AG10803 (cell line): Measurements from ENCODE around the gene ACTBL2.
A peak's percentile ranks its signal among the peaks of the same experiment; 100 is the strongest.
"Not testable (repeated sequence)": the region's sequence is repeated elsewhere in the genome, so short reads cannot be mapped to it uniquely, and the experiment has no call there.

Experiments
- DNase-seq: peaks from one replicate; pipeline ENCODE4 v3.0.0; 2010; ENCODE audit warnings: low read depth
- H3K4me3 ChIP-seq: 2 replicates; pipeline ENCODE4 v1.5.1; 2011; ENCODE audit warnings: mild to moderate bottlenecking, low read length, control low read depth
- CTCF ChIP-seq: conservative IDR thresholded peaks from 2 replicates; pipeline ENCODE4 v1.5.1; 2011; ENCODE audit warnings: mild to moderate bottlenecking, low read length, control low read depth, inconsistent platforms

ACTBL2 gene

DNA sequence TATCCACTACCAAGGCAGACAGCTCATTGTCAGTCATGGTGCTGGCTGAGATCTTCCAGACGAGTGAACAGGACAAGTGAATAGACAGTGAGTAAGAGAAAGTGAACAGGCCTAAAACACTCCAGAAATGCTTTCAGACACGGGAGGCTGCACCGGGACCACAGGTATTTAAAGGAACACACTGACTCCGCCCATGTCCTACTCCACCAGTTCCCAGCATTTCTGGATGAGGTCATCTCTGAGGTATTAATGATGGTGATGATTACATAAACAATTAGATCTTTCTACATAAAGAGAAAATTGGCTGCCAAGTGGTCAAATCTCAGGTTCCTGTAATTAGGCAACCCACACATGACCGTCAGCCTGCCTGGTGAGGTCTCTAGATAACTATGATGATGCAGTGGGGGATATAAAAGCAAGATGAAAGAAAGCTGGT is at the start of gene ACTBL2:
Gene ACTBL2 (minus strand): TSS at position 141 of the 436 bp plus-strand sequence. CDS start 104 bp downstream, at position 37.
- peak; percentile 77 for DNase-seq
- H3K4me3 ChIP-seq: no peak within 1 kb of the TSS
- TF ChIP-seq CTCF: no peak

DNA sequence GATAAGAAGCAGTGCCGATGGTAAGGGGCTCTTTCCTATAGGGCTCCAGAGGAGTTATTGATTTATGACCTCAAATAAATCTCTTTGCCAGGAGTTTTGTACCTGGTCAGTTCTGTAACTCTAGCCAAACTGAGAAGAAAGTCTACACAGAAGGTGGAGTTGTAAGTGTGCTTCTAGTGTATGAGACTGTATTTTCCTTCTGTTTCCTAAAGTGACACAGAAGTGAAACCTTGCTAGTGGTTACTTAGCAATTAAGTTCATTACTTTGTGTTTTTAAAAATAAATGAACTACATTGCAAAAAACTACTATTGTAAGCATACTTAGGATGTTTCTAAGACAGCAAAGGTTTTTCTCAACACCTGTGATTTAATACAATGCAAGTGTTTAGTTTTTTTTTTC is 48.7 kb upstream of the ACTBL2 start:
- no peak overlapping the region for H3K4me3 ChIP-seq
- no peak for DNase-seq
- TF ChIP-seq CTCF: no peak

GRCh38 chr5:57529864-57530263 is 47.3 kb upstream of the ACTBL2 start:
- no peak for TF ChIP-seq CTCF
- no peak overlapping the region for H3K4me3 ChIP-seq
- DNase-seq: no peak

DNA sequence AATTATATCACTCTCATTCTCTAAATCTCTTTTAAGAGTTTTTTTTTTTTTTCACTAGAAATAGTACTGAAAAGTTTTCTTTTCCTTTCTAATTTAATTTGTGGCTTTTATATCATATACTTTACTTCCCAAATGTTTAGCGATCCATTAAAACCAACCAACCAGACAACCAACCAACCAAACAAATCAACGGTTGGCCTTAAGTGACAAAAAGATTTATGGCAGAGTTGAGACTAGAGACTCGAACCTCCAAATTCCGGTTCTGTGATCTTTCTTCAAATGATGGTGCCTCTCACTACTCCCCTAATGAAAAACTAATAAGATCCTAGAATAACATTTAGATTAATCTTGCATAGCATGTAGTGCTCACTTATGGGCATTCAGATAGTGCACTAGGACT is 45.3 kb upstream of the ACTBL2 start:
- H3K4me3 ChIP-seq: no peak overlapping the region
- no peak for DNase-seq

DNA sequence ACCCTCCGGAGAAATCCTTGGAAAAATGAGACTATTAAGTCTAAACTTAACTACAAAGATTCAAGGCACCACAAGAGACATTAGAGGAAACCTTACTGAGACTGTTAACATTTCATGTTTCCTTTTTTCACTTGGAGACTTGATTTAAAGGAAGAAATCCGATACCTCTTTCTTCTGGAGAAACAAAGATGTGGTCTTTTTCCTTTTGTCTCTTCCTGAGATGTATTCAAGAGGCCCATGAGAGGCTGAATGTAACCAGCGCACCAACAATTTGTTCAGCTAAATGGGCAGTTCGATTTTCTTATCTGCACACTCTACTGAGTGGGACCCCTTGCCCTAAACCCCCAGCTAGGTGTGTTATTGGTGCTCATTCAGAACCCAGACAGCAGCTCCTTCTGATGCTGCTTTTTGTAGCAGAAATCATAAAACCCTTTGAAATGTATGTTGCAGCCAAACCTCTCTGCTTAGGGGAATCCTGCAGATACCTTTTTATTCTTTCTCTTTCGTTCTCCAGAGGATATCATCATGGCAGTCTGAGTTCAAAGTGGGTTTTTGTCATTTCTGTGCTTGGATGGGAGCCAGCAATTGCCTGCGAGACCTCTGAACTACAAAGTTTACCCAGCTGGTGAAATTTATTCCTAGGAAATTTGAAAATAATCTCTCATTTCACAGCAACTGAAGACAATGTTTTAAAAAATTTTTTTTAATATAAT is 41.9 kb upstream of the ACTBL2 start:
- no peak for TF ChIP-seq CTCF
- no peak for DNase-seq
- H3K4me3 ChIP-seq: no peak overlapping the region

More for the DNA sequence above, 45.3 kb upstream of the ACTBL2 start:
- TF ChIP-seq CTCF: no peak

GRCh38 chr5:57522477-57522876 is 39.9 kb upstream of the ACTBL2 start:
- not testable (repeated sequence) for DNase-seq, H3K4me3 ChIP-seq

DNA sequence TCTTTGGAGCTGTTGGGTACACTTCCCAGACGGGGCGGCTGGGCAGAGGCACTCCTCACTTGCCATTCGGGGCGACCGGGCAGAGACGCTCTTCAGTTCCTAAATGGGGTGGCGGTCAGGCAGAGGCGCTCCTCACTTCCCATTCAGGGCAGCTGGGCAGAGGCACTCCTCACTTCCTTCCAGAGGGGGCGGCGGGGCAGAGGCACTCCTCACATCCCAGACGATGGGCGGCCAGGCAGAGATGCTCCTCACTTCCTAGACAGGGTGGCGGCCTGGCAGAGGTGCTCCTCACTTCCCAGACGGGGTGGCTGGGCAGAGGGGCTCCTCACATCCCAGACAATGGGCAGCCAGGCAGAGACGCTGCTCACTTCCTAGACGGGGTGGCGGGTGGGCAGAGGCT is 35.8 kb upstream of the ACTBL2 start:
- DNase-seq, H3K4me3 ChIP-seq: not testable (repeated sequence)

DNA sequence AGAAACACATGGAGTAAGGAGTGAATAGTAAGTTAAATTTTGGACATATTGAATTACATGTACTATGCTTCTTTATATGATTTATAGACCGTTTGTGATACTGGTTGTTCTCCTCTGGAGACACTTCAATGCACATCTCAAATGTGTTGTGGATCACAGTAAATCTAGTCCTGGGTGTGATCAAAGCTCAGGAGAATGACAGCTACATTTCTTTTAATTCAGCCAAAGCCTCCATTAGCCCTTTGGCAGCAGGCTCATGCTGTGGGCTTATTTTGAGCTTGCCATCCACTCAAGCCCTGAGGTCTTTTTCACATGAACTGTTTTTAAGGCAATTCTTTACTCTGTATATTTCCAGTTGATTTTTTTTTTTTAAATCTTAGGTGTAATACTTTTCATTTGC is 34.6 kb upstream of the ACTBL2 start:
- H3K4me3 ChIP-seq: no peak overlapping the region
- TF ChIP-seq CTCF: no peak
- no peak for DNase-seq
